DND-41 (cell line): ENCODE results near the gene OSBPL1A.

Experiments
- EZH2 ChIP-seq: IDR thresholded peaks from 3 replicates; pipeline ENCODE4 v1.6.1; 2012; ENCODE audit warnings: borderline replicate concordance, low read depth, mild to moderate bottlenecking, moderate library complexity, low read length, inconsistent platforms; ENCODE audit not compliant: severe bottlenecking
- TF ChIP-seq, protein P1 (sequence below): IDR thresholded peaks from 2 replicates; pipeline ENCODE4 v1.5.1; 2012; ENCODE audit warnings: borderline replicate concordance, low read length, moderate library complexity, mild to moderate bottlenecking; ENCODE audit not compliant: poor library complexity, severe bottlenecking; ENCODE audit errors: extremely low read depth

DNA sequence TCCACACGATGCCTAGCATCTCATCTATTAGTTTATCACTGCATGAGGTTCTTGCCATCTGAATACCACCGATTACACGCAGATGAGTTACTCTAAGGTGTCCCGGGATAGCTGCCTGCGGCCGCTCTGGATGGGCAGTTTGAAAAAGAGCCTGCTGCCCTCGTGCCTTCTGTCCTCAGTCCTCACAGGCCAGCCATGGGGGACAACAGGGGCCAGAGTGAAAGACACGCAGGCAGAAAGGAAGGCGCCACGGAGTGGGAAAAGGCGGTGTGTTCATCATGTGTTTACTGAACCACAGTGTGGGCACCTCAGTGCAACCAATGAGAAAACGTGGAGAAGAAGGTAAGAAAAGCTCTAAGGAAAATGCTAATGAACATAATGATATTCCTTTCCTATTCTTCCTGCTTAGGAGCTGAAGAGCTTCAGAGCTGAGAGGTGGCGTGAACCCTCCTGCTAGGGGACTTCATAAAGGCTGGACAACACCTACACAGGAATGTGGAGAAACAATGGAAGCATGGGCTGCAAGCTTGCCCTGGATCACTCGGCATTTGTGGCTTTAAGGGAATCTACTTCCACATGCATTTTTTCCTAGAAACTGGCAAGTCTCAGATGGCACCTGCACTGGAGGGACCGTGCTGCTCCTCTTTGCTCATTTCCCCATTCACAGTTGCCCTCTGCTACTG lies 207.8 kb downstream of the OSBPL1A start:
- TF ChIP-seq, protein P1, sequence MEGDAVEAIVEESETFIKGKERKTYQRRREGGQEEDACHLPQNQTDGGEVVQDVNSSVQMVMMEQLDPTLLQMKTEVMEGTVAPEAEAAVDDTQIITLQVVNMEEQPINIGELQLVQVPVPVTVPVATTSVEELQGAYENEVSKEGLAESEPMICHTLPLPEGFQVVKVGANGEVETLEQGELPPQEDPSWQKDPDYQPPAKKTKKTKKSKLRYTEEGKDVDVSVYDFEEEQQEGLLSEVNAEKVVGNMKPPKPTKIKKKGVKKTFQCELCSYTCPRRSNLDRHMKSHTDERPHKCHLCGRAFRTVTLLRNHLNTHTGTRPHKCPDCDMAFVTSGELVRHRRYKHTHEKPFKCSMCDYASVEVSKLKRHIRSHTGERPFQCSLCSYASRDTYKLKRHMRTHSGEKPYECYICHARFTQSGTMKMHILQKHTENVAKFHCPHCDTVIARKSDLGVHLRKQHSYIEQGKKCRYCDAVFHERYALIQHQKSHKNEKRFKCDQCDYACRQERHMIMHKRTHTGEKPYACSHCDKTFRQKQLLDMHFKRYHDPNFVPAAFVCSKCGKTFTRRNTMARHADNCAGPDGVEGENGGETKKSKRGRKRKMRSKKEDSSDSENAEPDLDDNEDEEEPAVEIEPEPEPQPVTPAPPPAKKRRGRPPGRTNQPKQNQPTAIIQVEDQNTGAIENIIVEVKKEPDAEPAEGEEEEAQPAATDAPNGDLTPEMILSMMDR, result no peak
- TF ChIP-seq EZH2, result no peak
